CD4-positive, alpha-beta memory T cell (primary cell): Measurements from ENCODE around the gene SYT1. TPM values are rescaled to one million over a fixed set of nuclear protein-coding genes. Genes with fewer than 3 reads are reported as not detected.

Experiments used
- CTCF ChIA-PET: fragments of 350-600 bp; sonication (Branson Sonifier 250); formaldehyde crosslinking; loops from one replicate; lab custom pipeline; 2021; ENCODE audit warnings: inconsistent platforms; ENCODE audit not compliant: partially characterized antibody; lab: Charles Lee
- POLR2A ChIA-PET: fragments of 350-600 bp; sonication (Branson Sonifier 250); formaldehyde crosslinking; loops from one replicate; lab custom pipeline; 2021; ENCODE audit not compliant: partially characterized antibody; lab: Charles Lee
- DNase-seq, 5 donors: peaks; one replicate each; pipeline versions ENCODE4 v3.0.0 to v3.0.0-alpha.2; 2020 to 2022; ENCODE audit warnings: mixed read lengths in 1 of 5
- H3K27ac ChIP-seq: one replicate; pipeline ENCODE4 v1.7.0; 2013; ENCODE audit warnings: low read depth, low read length
- H3K27me3 ChIP-seq: 2 replicates; pipeline ENCODE4 v1.7.0; 2013; ENCODE audit warnings: mild to moderate bottlenecking, low read length, moderate library complexity; ENCODE audit not compliant: insufficient read depth
- H3K36me3 ChIP-seq: 2 replicates; pipeline ENCODE4 v1.7.0; 2013; ENCODE audit warnings: mild to moderate bottlenecking, low read length, moderate library complexity; ENCODE audit not compliant: insufficient read depth
- H3K4me1 ChIP-seq: 2 replicates; pipeline ENCODE4 v1.7.0; 2013; ENCODE audit warnings: mild to moderate bottlenecking, low read length, moderate library complexity; ENCODE audit not compliant: insufficient read depth
- H3K4me3 ChIP-seq, 2 donors: one replicate each; pipeline ENCODE4 v1.7.0; 2013; ENCODE audit warnings: low read length in 2 of 2, mild to moderate bottlenecking in 1 of 2
- H3K9me3 ChIP-seq, 2 donors: one replicate each; pipeline ENCODE4 v1.7.0; 2013; ENCODE audit warnings: low read length in 2 of 2, control low read depth in 1 of 2; ENCODE audit not compliant: control insufficient read depth in 1 of 2
- H3K27ac Mint-ChIP-seq, 7 donors: one replicate each; pipeline ENCODE4 v1.8.0; 2020 to 2021; ENCODE audit warnings: mixed read lengths in 7 of 7, mild to moderate bottlenecking in 6 of 7, inconsistent platforms in 3 of 7, moderate library complexity in 3 of 7
- H3K27me3 Mint-ChIP-seq, 2 donors: one replicate each; pipeline ENCODE4 v1.8.0; 2020 to 2021; ENCODE audit warnings: mixed read lengths in 2 of 2
- H3K36me3 Mint-ChIP-seq, 2 donors: one replicate each; pipeline ENCODE4 v1.8.0; 2020 to 2021; ENCODE audit warnings: mixed read lengths in 2 of 2, inconsistent platforms in 1 of 2, mild to moderate bottlenecking in 1 of 2
- H3K4me1 Mint-ChIP-seq, 4 donors: one replicate each; pipeline ENCODE4 v1.8.0; 2020 to 2021; ENCODE audit warnings: mixed read lengths in 4 of 4, mild to moderate bottlenecking in 1 of 4
- H3K4me3 Mint-ChIP-seq, 8 donors: one replicate each; pipeline ENCODE4 v1.8.0; 2020 to 2021; ENCODE audit warnings: mixed read lengths in 8 of 8, mild to moderate bottlenecking in 7 of 8, moderate library complexity in 6 of 8, inconsistent platforms in 3 of 8
- H3K9me3 Mint-ChIP-seq, 8 donors: one replicate each; pipeline ENCODE4 v1.8.0; 2020 to 2021; ENCODE audit warnings: mixed read lengths in 8 of 8, mild to moderate bottlenecking in 5 of 8, inconsistent platforms in 3 of 8, moderate library complexity in 1 of 8
- intact Hi-C: fragments of 100-400 bp; cut with micrococcal nuclease; formaldehyde crosslinking; loops from one replicate; pipeline ENCODE4 v1.15.1; 2023
- polyA plus RNA-seq, 2 donors: library from polyadenylated mRNA; unstranded; fragments of 300-500 nt; fragmentation: Illumina TruSeq; gene quantifications; one replicate each; pipeline ENCODE4 v1.2.3, GENCODE V29; 2021
- total RNA-seq, 2 experiments: library from RNA; stranded (reverse); gene quantifications; one replicate each; pipeline ENCODE4 v1.2.3, GENCODE V29; 2021

SYT1 gene
- total and polyA plus RNA-seq, 4 experiments from 2014 or later, result not detected

GRCh38 chr12:79183003-79183402, 318.4 kb downstream of the SYT1 start:
- Mint-ChIP-seq H3K36me3 (no peaks in the 10 kb centered on the region), H3K9me3 (peaks cover 0 to 7% (median 3%) of the 10 kb centered on the region in 8 donors), H3K4me3 (no peak overlapping the region), H3K27ac (no peak overlapping the region), H3K4me1 (no peaks in the 10 kb centered on the region), H3K27me3 (no peaks in the 10 kb centered on the region)
- Histone ChIP-seq H3K36me3 (no peaks in the 10 kb centered on the region), H3K4me3 (no peak overlapping the region), H3K4me1 (no peaks in the 10 kb centered on the region), H3K9me3 (no peaks in the 10 kb centered on the region), H3K27ac (no peak overlapping the region), H3K27me3 (no peaks in the 10 kb centered on the region)
- intact Hi-C loops, result no loop called here
- ChIA-PET CTCF (no interaction called here), POLR2A (no interaction called here)
- no peak for DNase-seq

- peaks cover 0 to 7% (median 2%) of the 10 kb centered on the region in 8 donors for H3K9me3 Mint-ChIP-seq
- H3K36me3 Mint-ChIP-seq, result no peaks in the 10 kb centered on the region
- no peaks in the 10 kb centered on the region for H3K4me1 ChIP-seq
- no peaks in the 10 kb centered on the region for H3K27me3 ChIP-seq
- H3K27me3 Mint-ChIP-seq, result no peaks in the 10 kb centered on the region
- POLR2A ChIA-PET, result no interaction called here
- CTCF ChIA-PET, result no interaction called here
- H3K4me3 Mint-ChIP-seq, result no peak overlapping the region
- no peak overlapping the region for H3K4me3 ChIP-seq
- no peaks in the 10 kb centered on the region for H3K9me3 ChIP-seq
- H3K27ac ChIP-seq, result no peak overlapping the region
- no peaks in the 10 kb centered on the region for H3K36me3 ChIP-seq
- intact Hi-C loops, result no loop called here
- no peak overlapping the region for H3K27ac Mint-ChIP-seq
- DNase-seq, result no peak
- H3K4me1 Mint-ChIP-seq, result no peaks in the 10 kb centered on the region
Measured at GRCh38 chr12:79183926-79184325, 319.4 kb downstream of the SYT1 start.

- no peaks in the 10 kb centered on the region for H3K27me3 ChIP-seq
- no peak overlapping the region for H3K27ac ChIP-seq
- no peaks in the 10 kb centered on the region for H3K27me3 Mint-ChIP-seq
- no peak overlapping the region for H3K4me3 Mint-ChIP-seq
- H3K4me3 ChIP-seq, result no peak overlapping the region
- no peaks in the 10 kb centered on the region for H3K9me3 ChIP-seq
- CTCF ChIA-PET, result no interaction called here
- H3K4me1 ChIP-seq, result no peaks in the 10 kb centered on the region
- DNase-seq, result no peak
- POLR2A ChIA-PET, result no interaction called here
- H3K4me1 Mint-ChIP-seq, result no peaks in the 10 kb centered on the region
- intact Hi-C loops, result no loop called here
- H3K36me3 Mint-ChIP-seq, result no peaks in the 10 kb centered on the region
- no peaks in the 10 kb centered on the region for H3K36me3 ChIP-seq
- no peak overlapping the region for H3K27ac Mint-ChIP-seq
- H3K9me3 Mint-ChIP-seq, result peaks cover 0 to 7% (median 3%) of the 10 kb centered on the region in 8 donors
Measured at GRCh38 chr12:79186506-79186905, 321.9 kb downstream of the SYT1 start.

GRCh38 chr12:79187032-79187431, 322.5 kb downstream of the SYT1 start:
- no peaks in the 10 kb centered on the region for H3K27me3 ChIP-seq
- peaks cover 0 to 5% (median 3%) of the 10 kb centered on the region in 8 donors for H3K9me3 Mint-ChIP-seq
- intact Hi-C loops, result no loop called here
- H3K27ac Mint-ChIP-seq, result no peak overlapping the region
- no peak for DNase-seq
- H3K4me3 ChIP-seq, result no peak overlapping the region
- no peak overlapping the region for H3K27ac ChIP-seq
- POLR2A ChIA-PET, result no interaction called here
- no peaks in the 10 kb centered on the region for H3K27me3 Mint-ChIP-seq
- no peaks in the 10 kb centered on the region for H3K36me3 ChIP-seq
- H3K4me1 Mint-ChIP-seq, result no peaks in the 10 kb centered on the region
- H3K4me1 ChIP-seq, result no peaks in the 10 kb centered on the region
- H3K36me3 Mint-ChIP-seq, result no peaks in the 10 kb centered on the region
- no peaks in the 10 kb centered on the region for H3K9me3 ChIP-seq
- CTCF ChIA-PET, result no interaction called here
- H3K4me3 Mint-ChIP-seq, result no peak overlapping the region

- Mint-ChIP-seq H3K9me3 (peaks cover 0 to 5% (median 3%) of the 10 kb centered on the region in 8 donors), H3K27ac (no peak overlapping the region), H3K4me3 (no peak overlapping the region), H3K36me3 (no peaks in the 10 kb centered on the region), H3K4me1 (no peaks in the 10 kb centered on the region), H3K27me3 (no peaks in the 10 kb centered on the region)
- intact Hi-C loops, result no loop called here
- DNase-seq, result no peak
- Histone ChIP-seq H3K4me1 (no peaks in the 10 kb centered on the region), H3K27me3 (no peaks in the 10 kb centered on the region), H3K36me3 (no peaks in the 10 kb centered on the region), H3K27ac (no peak overlapping the region), H3K9me3 (no peaks in the 10 kb centered on the region), H3K4me3 (no peak overlapping the region)
- ChIA-PET POLR2A (no interaction called here), CTCF (no interaction called here)
Measured at GRCh38 chr12:79191391-79191790, 326.8 kb downstream of the SYT1 start.

- intact Hi-C loops, result no loop called here
- no peak for DNase-seq
- Histone ChIP-seq H3K9me3 (no peaks in the 10 kb centered on the region), H3K27ac (no peak overlapping the region), H3K4me1 (no peaks in the 10 kb centered on the region), H3K36me3 (no peaks in the 10 kb centered on the region), H3K27me3 (no peaks in the 10 kb centered on the region), H3K4me3 (no peak overlapping the region)
- ChIA-PET CTCF (no interaction called here), POLR2A (no interaction called here)
- no peaks in the 10 kb centered on the region for H3K36me3 Mint-ChIP-seq
- H3K4me3 Mint-ChIP-seq, result no peak overlapping the region
- H3K27ac Mint-ChIP-seq, result no peak overlapping the region
- peaks cover 0 to 9% (median 4%) of the 10 kb centered on the region in 8 donors for H3K9me3 Mint-ChIP-seq
- no peaks in the 10 kb centered on the region for H3K4me1 Mint-ChIP-seq
- H3K27me3 Mint-ChIP-seq, result no peaks in the 10 kb centered on the region
Measured at GRCh38 chr12:79194595-79194994, 330.0 kb downstream of the SYT1 start.

GRCh38 chr12:79199166-79199565, 334.6 kb downstream of the SYT1 start:
- no peak for DNase-seq
- Histone ChIP-seq H3K4me3 (no peak overlapping the region), H3K36me3 (no peaks in the 10 kb centered on the region), H3K27me3 (no peaks in the 10 kb centered on the region), H3K4me1 (no peaks in the 10 kb centered on the region), H3K27ac (no peak overlapping the region), H3K9me3 (no peaks in the 10 kb centered on the region)
- no peaks in the 10 kb centered on the region for H3K36me3 Mint-ChIP-seq
- H3K27me3 Mint-ChIP-seq, result no peaks in the 10 kb centered on the region
- POLR2A ChIA-PET, result no interaction called here
- H3K9me3 Mint-ChIP-seq, result peaks cover 0 to 7% (median 2%) of the 10 kb centered on the region in 8 donors
- H3K27ac Mint-ChIP-seq, result no peak overlapping the region
- H3K4me3 Mint-ChIP-seq, result no peak overlapping the region
- CTCF ChIA-PET, result no interaction called here
- H3K4me1 Mint-ChIP-seq, result no peaks in the 10 kb centered on the region
- intact Hi-C loops, result no loop called here

GRCh38 chr12:79200176-79200575, 335.6 kb downstream of the SYT1 start:
- Histone ChIP-seq H3K9me3 (no peaks in the 10 kb centered on the region), H3K4me1 (no peaks in the 10 kb centered on the region), H3K27ac (no peak overlapping the region), H3K36me3 (no peaks in the 10 kb centered on the region), H3K27me3 (no peaks in the 10 kb centered on the region), H3K4me3 (no peak overlapping the region)
- no peak for DNase-seq
- peaks cover 0 to 7% (median 2%) of the 10 kb centered on the region in 8 donors for H3K9me3 Mint-ChIP-seq
- CTCF ChIA-PET, result no interaction called here
- intact Hi-C loops, result no loop called here
- no peak overlapping the region for H3K27ac Mint-ChIP-seq
- no peaks in the 10 kb centered on the region for H3K36me3 Mint-ChIP-seq
- no peaks in the 10 kb centered on the region for H3K4me1 Mint-ChIP-seq
- POLR2A ChIA-PET, result no interaction called here
- no peak overlapping the region for H3K4me3 Mint-ChIP-seq
- H3K27me3 Mint-ChIP-seq, result no peaks in the 10 kb centered on the region
